Endothelial cell of umbilical vein (primary cell): ENCODE results near the gene NEDD4L. TPM values are rescaled to one million over a fixed set of nuclear protein-coding genes. Genes with fewer than 3 reads are reported as not detected.

ENCODE experiments used
- BruUV-seq: library from RNA; stranded (reverse); fragments of 400-500 nt; replicated peaks from 2 replicates; lab custom pipeline; 2021; lab: Mats Ljungman, UMichigan
- CTCF ChIA-PET: fragments of 300-600, 350-600 bp; sonication (Branson Sonifier 250); formaldehyde crosslinking; loops from one replicate; lab custom pipeline; 2021; ENCODE audit warnings: antibody characterized with exemption, inconsistent platforms; lab: Charles Lee
- POLR2A ChIA-PET: fragments of 300-600, 350-600 bp; sonication (Branson Sonifier 250); formaldehyde crosslinking; loops from one replicate; lab custom pipeline; 2021; ENCODE audit warnings: antibody characterized with exemption, inconsistent platforms; lab: Charles Lee
- DNase-seq: peaks from one replicate; pipeline ENCODE4 v3.0.0-alpha.2; 2011; ENCODE audit warnings: low read depth, low spot score
- FAIRE-seq: peaks from 2 replicates; lab custom pipeline; 2011; peaks lifted over from hg19 to GRCh38; lab: Jason Lieb, UNC
- H2AFZ ChIP-seq: 2 replicates; pipeline ENCODE4 v1.6.0; 2012; ENCODE audit warnings: low read depth, low read length, control low read depth, inconsistent platforms
- H3K27ac ChIP-seq: 2 replicates; pipeline ENCODE4 v1.5.1; 2011; ENCODE audit warnings: low read depth, mild to moderate bottlenecking, control low read depth, low read length, moderate library complexity; ENCODE audit not compliant: insufficient read depth
- H3K27me3 ChIP-seq, 2 experiments: 2 replicates each; pipeline versions ENCODE4 v1.6.0 to v1.6.1; 2011; ENCODE audit warnings: low read length in 2 of 2, mixed read lengths in 1 of 2; ENCODE audit not compliant: control insufficient read depth in 2 of 2, insufficient read depth in 2 of 2
- H3K36me3 ChIP-seq, 2 experiments: 2 replicates in 1 of 2; 3 replicates in 1 of 2; pipeline ENCODE4 v1.5.1; 2011; ENCODE audit warnings: low read length in 2 of 2, mild to moderate bottlenecking in 1 of 2, moderate library complexity in 1 of 2; ENCODE audit not compliant: control insufficient read depth in 2 of 2, insufficient read depth in 2 of 2; ENCODE audit errors: extremely low read depth in 1 of 2
- H3K4me1 ChIP-seq: 3 replicates; pipeline ENCODE4 v1.5.1; 2011; ENCODE audit warnings: mild to moderate bottlenecking, low read length; ENCODE audit not compliant: control insufficient read depth, insufficient read depth; ENCODE audit errors: extremely low read depth
- H3K4me2 ChIP-seq: 2 replicates; pipeline ENCODE4 v1.6.1; 2011; ENCODE audit warnings: low read length, control low read depth, mixed read lengths; ENCODE audit not compliant: insufficient read depth
- H3K4me3 ChIP-seq, 3 experiments: fragments of 200-600 bp in 1 of 3; sonication (generic), shearing (Covaris generic) in 1 of 3; replicated peaks in 1 of 3; 2 replicates each; pipeline ENCODE4 v1.5.1; 2011 to 2016; ENCODE audit warnings: control low read depth in 3 of 3, low read length in 3 of 3, mild to moderate bottlenecking in 2 of 3, inconsistent platforms in 1 of 3, low read depth in 1 of 3, moderate library complexity in 1 of 3; ENCODE audit not compliant: insufficient read depth in 1 of 3
- H3K79me2 ChIP-seq: 2 replicates; pipeline ENCODE4 v1.6.0; 2012; ENCODE audit warnings: low read length, inconsistent platforms; ENCODE audit not compliant: control insufficient read depth, insufficient read depth
- H3K9ac ChIP-seq: replicated peaks from 2 replicates; pipeline ENCODE3; 2011; ENCODE audit warnings: low read length, control low read depth; ENCODE audit not compliant: insufficient read depth; ENCODE audit errors: extremely low read depth
- H3K9me1 ChIP-seq: replicated peaks from 3 replicates; pipeline ENCODE4 v1.6.0; 2011; ENCODE audit warnings: mild to moderate bottlenecking, low read length; ENCODE audit not compliant: control insufficient read depth, insufficient read depth; ENCODE audit errors: extremely low read depth
- H3K9me3 ChIP-seq: replicated peaks from 2 replicates; pipeline ENCODE4 v1.5.1; 2012; ENCODE audit warnings: low read length, inconsistent platforms; ENCODE audit not compliant: control insufficient read depth, insufficient read depth
- H4K20me1 ChIP-seq: replicated peaks from 2 replicates; pipeline ENCODE3; 2011; ENCODE audit warnings: mild to moderate bottlenecking, low read length; ENCODE audit not compliant: control insufficient read depth, insufficient read depth; ENCODE audit errors: extremely low read depth
- EZH2 ChIP-seq: IDR thresholded peaks from 2 replicates; pipeline ENCODE4 v1.6.1; 2012; ENCODE audit warnings: borderline replicate concordance, low read depth, mild to moderate bottlenecking, moderate library complexity, low read length, inconsistent platforms; ENCODE audit not compliant: severe bottlenecking
- FOS ChIP-seq: IDR thresholded peaks from 2 replicates; pipeline ENCODE4 v1.6.1; 2011; ENCODE audit warnings: mild to moderate bottlenecking, low read length, moderate library complexity, borderline replicate concordance; ENCODE audit not compliant: insufficient read depth
- GATA2 ChIP-seq: IDR thresholded peaks from 2 replicates; pipeline ENCODE4 v1.7.0; 2011; ENCODE audit warnings: low read depth, mild to moderate bottlenecking, moderate library complexity, mixed read lengths, low read length; ENCODE audit not compliant: insufficient read length, insufficient read depth
- JUN ChIP-seq: IDR thresholded peaks from 2 replicates; pipeline ENCODE4 v1.6.1; 2011; ENCODE audit warnings: borderline replicate concordance, low read depth; ENCODE audit not compliant: insufficient read length, insufficient read depth
- MAX ChIP-seq: IDR thresholded peaks from 2 replicates; pipeline ENCODE4 v1.6.1; 2011; ENCODE audit not compliant: insufficient read depth, insufficient read length
- MYC ChIP-seq: IDR thresholded peaks from one replicate; pipeline ENCODE4 v1.6.1; 2011; ENCODE audit warnings: mild to moderate bottlenecking, low read depth, low read length
- POLR2A ChIP-seq: IDR thresholded peaks from 2 replicates; pipeline ENCODE4 v1.6.1; 2012; ENCODE audit warnings: low read depth, mild to moderate bottlenecking, control low read depth, low read length
- POLR2AphosphoS5 ChIP-seq: IDR thresholded peaks from 2 replicates; pipeline ENCODE4 v1.6.1; 2012; ENCODE audit warnings: low read depth, mild to moderate bottlenecking, control low read depth, low read length, moderate library complexity; ENCODE audit not compliant: insufficient read depth
- dilution Hi-C: fragments of 300-500 bp; cut with MboI; formaldehyde crosslinking; loops from one replicate; pipeline ENCODE4 v1.15.0; 2019; ENCODE audit warnings: low sequenced_read_pairs; ENCODE audit not compliant: extremely low pct_ligation_motif_present
- intact Hi-C: fragments of 100-400 bp; cut with micrococcal nuclease; formaldehyde crosslinking; loops from one replicate; pipeline ENCODE4 v1.10.0; 2022
- polyA plus RNA-seq, 4 experiments: library from polyadenylated mRNA; depleted of rRNA in 3 of 4; stranded (reverse) in 3 of 4; unstranded in 1 of 4; fragments of >200 nt; gene quantifications; 2 replicates each; pipeline versions ENCODE4 v1.2.1 to v1.2.3, GENCODE V29; 2011 to 2012; ENCODE audit warnings: missing spikeins in 1 of 4
- total RNA-seq: library from RNA; stranded (reverse); gene quantifications from 2 replicates; pipeline ENCODE4 v1.2.3, GENCODE V29; 2021

The NEDD4L gene
- total and polyA plus RNA-seq, 2 donors (not counting 3 experiments of a cell fraction or from before 2014, with no cell fraction given), result 20.5 to 78.9 TPM

GRCh38 chr18:58431215-58431614, 387.2 kb downstream of the NEDD4L start:
- Histone ChIP-seq H3K79me2 (no peaks in the 10 kb centered on the region), H3K9me1 (no peaks in the 10 kb centered on the region), H4K20me1 (no peaks in the 10 kb centered on the region), H3K9me3 (no peaks in the 10 kb centered on the region), H3K4me3 (no peak overlapping the region), H3K9ac (no peak overlapping the region), H3K36me3 (no peaks in the 10 kb centered on the region), H2AFZ (no peak overlapping the region), H3K4me2 (no peak overlapping the region), H3K4me1 (no peaks in the 10 kb centered on the region), H3K27ac (no peak overlapping the region), H3K27me3 (no peaks in the 10 kb centered on the region)
- no peak for FAIRE-seq
- dilution Hi-C loops (no loop called here), intact Hi-C loops (no loop called here)
- TF ChIP-seq MYC (no peak), JUN (no peak), MAX (no peak), FOS (no peak), POLR2A (no peak), EZH2 (no peak), POLR2AphosphoS5 (no peak), GATA2 (no peak)
- no peak for DNase-seq
- POLR2A ChIA-PET, result no interaction called here
- CTCF ChIA-PET, result interaction anchor here (1.5 kb wide), 1 partner anchor 85 kb away, joined by 3 read pairs; no protein-coding TSS in a partner anchor
- no TSS peak for BruUV-seq
